ENCODE data around the gene OR5K1. TPM values are rescaled to one million over a fixed set of nuclear protein-coding genes. Genes with fewer than 3 reads are reported as not detected.

The OR5K1 gene
- total RNA-seq = not detected
- polyA plus RNA-seq (2013, experiment 1 of 2) = not detected
- polyA plus RNA-seq (2013, experiment 2 of 2) = 0.01 TPM
- total RNA-seq = 0 to 0.24 (median 0) reads per million in 172 experiments

GRCh38 chr3:98462901-98463300 lies at the start of gene OR5K1:
Gene OR5K1, plus strand, starts transcription at chr3:98463201. Its CDS starts 6,376 bp downstream, at chr3:98469577.
- Histone ChIP-seq H3K27me3 (ENCODE audit: control insufficient read depth in 1 of 2, insufficient read depth in 2 of 2, low read length in 2 of 2) (no peaks in the 10 kb centered on the region), H3K36me3 (ENCODE audit: insufficient read depth, low read length) (no peaks in the 10 kb centered on the region), H3K27ac (ENCODE audit: low read depth in 1 of 2, low read length in 2 of 2) (no peak within 1 kb of the TSS), H3K9me3 (ENCODE audit: control insufficient read depth in 1 of 2, insufficient read depth in 1 of 2, low read length in 2 of 2) (no peaks in the 10 kb centered on the region), H3K4me1 (ENCODE audit: insufficient read depth, low read length) (no peaks in the 10 kb centered on the region), H3K4me3 (ENCODE audit: low read length) (no peak within 1 kb of the TSS)
- no peak within 1 kb of the TSS for H3K4me3 Mint-ChIP-seq
- ChIA-PET POLR2A (no interaction called here), CTCF (interaction anchor here (1.3 kb wide), 1 partner anchor 10 kb away, joined by 3 read pairs; no protein-coding TSS in a partner anchor)
- H3K27me3 Mint-ChIP-seq = no peaks in the 10 kb centered on the region
- no peak for ATAC-seq (ENCODE audit: poor library complexity)
- no peaks in the 10 kb centered on the region for H3K4me1 Mint-ChIP-seq (ENCODE audit: low read depth)
- intact Hi-C loops (cut with DNase I, micrococcal nuclease) = no loop called here
- no peaks in the 10 kb centered on the region for H3K36me3 Mint-ChIP-seq (ENCODE audit: low read depth)
- peaks cover 4% of the 10 kb centered on the region for H3K9me3 Mint-ChIP-seq
- no peak for DNase-seq
- TF ChIP-seq CTCF (IDR thresholded peaks at IDR 0.05) = no peak
- H3K27ac Mint-ChIP-seq = no peak within 1 kb of the TSS

GRCh38 chr3:98432575-98432974 lies 30.4 kb upstream of the OR5K1 start:
- Histone ChIP-seq H3K4me1 (ENCODE audit: insufficient read depth, low read length) (no peaks in the 10 kb centered on the region), H3K4me3 (ENCODE audit: low read length) (no peak overlapping the region), H3K9me3 (ENCODE audit: control insufficient read depth in 1 of 2, insufficient read depth in 1 of 2, low read length in 2 of 2) (peaks cover 14 to 24% of the 10 kb centered on the region in 2 experiments), H3K27me3 (ENCODE audit: control insufficient read depth in 1 of 2, insufficient read depth in 2 of 2, low read length in 2 of 2) (no peaks in the 10 kb centered on the region), H3K36me3 (ENCODE audit: insufficient read depth, low read length) (no peaks in the 10 kb centered on the region), H3K27ac (ENCODE audit: low read depth in 1 of 2, low read length in 2 of 2) (no peak overlapping the region)
- no peaks in the 10 kb centered on the region for H3K27me3 Mint-ChIP-seq
- H3K27ac Mint-ChIP-seq = no peak overlapping the region
- no peak for ATAC-seq (ENCODE audit: poor library complexity)
- H3K4me1 Mint-ChIP-seq (ENCODE audit: low read depth) = no peaks in the 10 kb centered on the region
- TF ChIP-seq CTCF (IDR thresholded peaks at IDR 0.05) = no peak
- CTCF ChIA-PET = no interaction called here
- H3K9me3 Mint-ChIP-seq = peaks cover 10% of the 10 kb centered on the region
- H3K36me3 Mint-ChIP-seq (ENCODE audit: low read depth) = peaks cover 5% of the 10 kb centered on the region
- intact Hi-C loops (cut with DNase I, micrococcal nuclease) = no loop called here
- POLR2A ChIA-PET = no interaction called here
- H3K4me3 Mint-ChIP-seq = no peak overlapping the region
- DNase-seq = no peak

GRCh38 chr3:98433764-98434163 lies 29.2 kb upstream of the OR5K1 start:
- no peaks in the 10 kb centered on the region for H3K4me1 Mint-ChIP-seq (ENCODE audit: low read depth)
- no peak overlapping the region for H3K4me3 Mint-ChIP-seq
- CTCF ChIA-PET = no interaction called here
- no peak for TF ChIP-seq CTCF (IDR thresholded peaks at IDR 0.05)
- no peaks in the 10 kb centered on the region for H3K36me3 ChIP-seq (ENCODE audit: insufficient read depth, low read length)
- no peak overlapping the region for H3K4me3 ChIP-seq (ENCODE audit: low read length)
- no peak overlapping the region for H3K27ac ChIP-seq (ENCODE audit: low read depth in 1 of 2, low read length in 2 of 2)
- H3K27me3 Mint-ChIP-seq = no peaks in the 10 kb centered on the region
- no peak for DNase-seq
- peaks cover 6 to 20% of the 10 kb centered on the region in 2 experiments for H3K9me3 ChIP-seq (ENCODE audit: control insufficient read depth in 1 of 2, insufficient read depth in 1 of 2, low read length in 2 of 2)
- intact Hi-C loops (cut with DNase I, micrococcal nuclease) = no loop called here
- peaks cover 10% of the 10 kb centered on the region for H3K9me3 Mint-ChIP-seq
- peaks cover 5% of the 10 kb centered on the region for H3K36me3 Mint-ChIP-seq (ENCODE audit: low read depth)
- no peak overlapping the region for H3K27ac Mint-ChIP-seq
- POLR2A ChIA-PET = no interaction called here
- no peaks in the 10 kb centered on the region for H3K4me1 ChIP-seq (ENCODE audit: insufficient read depth, low read length)
- no peak for ATAC-seq (ENCODE audit: poor library complexity)
- no peaks in the 10 kb centered on the region for H3K27me3 ChIP-seq (ENCODE audit: control insufficient read depth in 1 of 2, insufficient read depth in 2 of 2, low read length in 2 of 2)

All from CD4-positive, alpha-beta T cell (primary cell).